HG03457 (cell line): ENCODE data around the gene STX2.
"Not testable (repeated sequence)": the region's sequence is repeated elsewhere in the genome, so short reads cannot be mapped to it uniquely, and the experiment has no call there.

Experiments
- ATAC-seq: cut with Tn5 transposase; IDR thresholded peaks from one replicate; pipeline ENCODE4 v1.9.1; 2021; ENCODE audit warnings: moderate number of reproducible peaks; ENCODE audit not compliant: unreplicated experiment

The STX2 gene

GRCh38 chr12:130803702-130804101 lies 35.3 kb downstream of the STX2 start:
- no peak for ATAC-seq

GRCh38 chr12:130800312-130800711 lies 38.7 kb downstream of the STX2 start:
- no peak for ATAC-seq

GRCh38 chr12:130799051-130799450 lies 40.0 kb downstream of the STX2 start:
- no peak for ATAC-seq

GRCh38 chr12:130796985-130797686 lies 41.9 kb downstream of the STX2 start:
- ATAC-seq, result no peak

GRCh38 chr12:130795906-130796305 lies 43.1 kb downstream of the STX2 start:
- ATAC-seq, result no peak

GRCh38 chr12:130793554-130793849 lies 45.5 kb downstream of the STX2 start:
- no peak for ATAC-seq

GRCh38 chr12:130792821-130793553 lies 46.1 kb downstream of the STX2 start:
- ATAC-seq, result no peak

- no peak for ATAC-seq
Observed at GRCh38 chr12:130791629-130792028, 47.4 kb downstream of the STX2 start.

GRCh38 chr12:130788515-130788914 lies 50.5 kb downstream of the STX2 start:
- no peak for ATAC-seq

- ATAC-seq, result no peak
Observed at GRCh38 chr12:130787445-130788410, 51.3 kb downstream of the STX2 start.

- ATAC-seq, result no peak
Observed at GRCh38 chr12:130787041-130787440, 52.0 kb downstream of the STX2 start.

- ATAC-seq, result no peak
Observed at GRCh38 chr12:130783110-130783715, 55.8 kb downstream of the STX2 start.

- not testable (repeated sequence) for ATAC-seq
Observed at GRCh38 chr12:130782245-130782644, 56.8 kb downstream of the STX2 start.

- no peak for ATAC-seq
Observed at GRCh38 chr12:130780880-130781575, 58.0 kb downstream of the STX2 start.

- no peak for ATAC-seq
Observed at GRCh38 chr12:130780325-130780724, 58.7 kb downstream of the STX2 start.

GRCh38 chr12:130778776-130779175 lies 60.3 kb downstream of the STX2 start:
- no peak for ATAC-seq

GRCh38 chr12:130776857-130777339 lies 62.2 kb downstream of the STX2 start:
- ATAC-seq, result no peak

- ATAC-seq, result no peak
Observed at GRCh38 chr12:130775953-130776856, 62.8 kb downstream of the STX2 start.

GRCh38 chr12:130770413-130771028 lies 68.5 kb downstream of the STX2 start:
- no peak for ATAC-seq
